ENCODE measurements around the gene SYDE1.

Gene SYDE1

DNA sequence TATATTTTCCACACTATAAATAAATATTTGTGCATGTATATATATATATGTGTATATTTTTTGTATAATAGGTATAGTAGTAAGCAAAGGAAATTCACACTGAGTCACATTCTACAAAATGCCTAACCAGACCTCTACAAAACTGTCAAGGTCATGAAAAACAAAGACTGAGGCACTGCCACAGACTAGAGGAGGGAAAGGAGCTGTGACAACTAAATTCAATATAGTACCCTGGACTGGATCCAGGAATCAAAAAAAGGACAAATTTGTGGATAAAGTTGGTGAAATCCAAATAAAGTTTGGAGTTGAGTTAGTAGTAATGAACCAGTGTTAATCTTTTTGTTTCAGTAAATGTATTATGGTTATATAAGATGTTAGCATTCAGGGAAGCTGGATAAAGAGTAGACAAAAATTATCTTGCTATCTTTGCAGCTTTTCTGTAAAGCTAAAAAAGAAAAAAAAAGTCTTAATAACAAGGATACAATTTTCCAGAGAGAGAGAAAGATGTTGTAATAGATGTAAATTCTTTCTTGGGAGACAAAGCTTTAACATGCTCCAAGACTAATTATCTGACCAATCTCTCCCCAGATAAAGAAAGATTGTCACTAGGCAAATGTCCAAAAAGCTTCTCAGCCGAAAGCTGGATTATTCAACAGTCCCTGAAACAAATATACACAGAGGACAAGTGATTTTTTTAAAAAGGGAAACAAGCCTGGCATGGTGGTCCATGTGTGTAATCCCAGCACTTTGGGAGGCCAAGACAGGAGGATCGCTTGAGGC is 19.1 kb downstream of the SYDE1 start:
- no peak for DNase-seq (ENCODE audit: low read depth, low spot score)
- H3K9ac ChIP-seq (ENCODE audit: insufficient read length, low read depth), result peak overlapping the region; percentile 59
- no peaks in the 10 kb centered on the region for H3K9me3 ChIP-seq (ENCODE audit: insufficient read depth, low read length)
- peak overlapping the region; percentile 76 for H3K4me3 ChIP-seq (ENCODE audit: insufficient read length, low read depth)
- TF ChIP-seq SUZ12 (IDR thresholded peaks at IDR 0.05; ENCODE audit: extremely low read depth, insufficient read depth, insufficient read length) (no peak), YY1 (IDR thresholded peaks at IDR 0.05; ENCODE audit: insufficient read depth, insufficient read length) (no peak)
- H3K27me3 ChIP-seq (ENCODE audit: insufficient read depth, insufficient read length), result no peaks in the 10 kb centered on the region
- peaks cover 23% of the 10 kb centered on the region for H3K36me3 ChIP-seq (ENCODE audit: insufficient read depth, insufficient read length, low read length)
- peaks cover 8% of the 10 kb centered on the region for H3K4me1 ChIP-seq (ENCODE audit: insufficient read depth, insufficient read length)

DNA sequence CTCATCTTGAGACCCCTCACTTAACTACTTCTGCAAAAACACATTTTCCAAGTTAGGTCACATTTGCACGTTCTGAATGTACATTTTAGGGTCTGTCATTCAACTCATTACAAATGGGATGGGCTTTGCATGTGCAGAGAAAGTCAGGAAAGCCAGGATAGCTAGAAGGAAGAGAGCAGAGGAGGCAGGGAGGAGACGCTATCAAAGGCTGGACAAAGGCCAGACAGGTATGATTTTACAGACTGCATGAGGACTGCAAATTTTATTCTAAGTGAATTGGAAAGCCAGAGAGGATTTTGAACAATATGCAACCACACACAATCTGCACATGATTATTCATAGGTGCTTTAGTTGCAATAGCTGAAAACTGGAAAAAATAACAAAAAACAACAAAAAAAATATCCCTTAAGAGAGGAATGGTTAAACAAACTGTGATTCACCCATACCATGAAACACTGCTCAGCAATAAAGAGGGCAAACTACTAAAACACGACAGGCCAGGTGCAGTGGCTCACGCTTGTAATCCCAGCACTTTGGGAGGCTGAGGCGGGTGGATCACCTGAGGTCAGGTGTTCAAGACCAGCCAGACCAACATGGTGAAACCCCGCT is 21.1 kb downstream of the SYDE1 start:
- Histone ChIP-seq H3K4me3 (ENCODE audit: insufficient read length, low read depth) (no peak overlapping the region), H3K27me3 (ENCODE audit: insufficient read depth, insufficient read length) (no peaks in the 10 kb centered on the region), H3K4me1 (ENCODE audit: insufficient read depth, insufficient read length) (peaks cover 8% of the 10 kb centered on the region), H3K9me3 (ENCODE audit: insufficient read depth, low read length) (no peaks in the 10 kb centered on the region), H3K36me3 (ENCODE audit: insufficient read depth, insufficient read length, low read length) (peaks cover 8% of the 10 kb centered on the region), H3K9ac (ENCODE audit: insufficient read length, low read depth) (no peak overlapping the region)
- no peak for DNase-seq (ENCODE audit: low read depth, low spot score)
- TF ChIP-seq YY1 (IDR thresholded peaks at IDR 0.05; ENCODE audit: insufficient read depth, insufficient read length), result no peak
- TF ChIP-seq SUZ12 (IDR thresholded peaks at IDR 0.05; ENCODE audit: extremely low read depth, insufficient read depth, insufficient read length), result no peak
- TF ChIP-seq ZNF274 (IDR thresholded peaks at IDR 0.05; ENCODE audit: low read depth, low read length), result no peak

DNA sequence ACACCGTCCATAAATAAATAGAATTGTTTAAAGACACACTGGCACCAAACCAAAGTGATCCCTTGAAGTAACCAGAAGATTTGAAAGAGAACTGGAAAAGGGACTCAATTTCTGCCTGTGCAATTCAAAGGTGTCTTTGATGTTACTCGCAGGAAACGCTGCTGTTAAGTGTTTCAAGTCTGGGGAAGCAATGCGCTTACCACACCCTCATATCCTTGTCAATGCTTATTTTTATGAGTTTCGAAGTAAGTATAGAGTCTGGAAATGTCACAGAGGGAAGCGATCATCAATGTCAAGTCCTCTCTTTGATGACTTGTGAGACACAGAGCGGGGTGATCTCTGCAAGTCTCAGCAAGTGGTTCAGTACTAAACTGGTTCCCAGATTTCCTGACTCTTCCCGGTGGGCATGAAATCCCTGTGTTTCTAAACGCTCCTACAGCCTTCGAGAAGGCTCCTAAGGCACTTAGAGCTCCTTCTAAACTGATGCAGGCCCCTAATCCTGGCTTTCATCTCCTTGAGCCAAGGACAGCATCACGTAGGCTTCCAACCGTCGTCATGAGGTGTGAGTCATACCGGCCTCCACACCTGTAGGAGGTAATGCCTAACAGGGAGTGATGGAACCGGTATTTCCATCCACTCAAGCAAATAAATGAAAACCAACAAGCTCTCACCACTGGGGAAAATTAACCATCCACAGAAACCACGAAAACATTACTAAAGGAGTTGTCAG is 22.8 kb downstream of the SYDE1 start:
- DNase-seq (ENCODE audit: low read depth, low spot score), result no peak
- TF ChIP-seq SUZ12 (IDR thresholded peaks at IDR 0.05; ENCODE audit: extremely low read depth, insufficient read depth, insufficient read length) (no peak), YY1 (IDR thresholded peaks at IDR 0.05; ENCODE audit: insufficient read depth, insufficient read length) (no peak), ZNF274 (IDR thresholded peaks at IDR 0.05; ENCODE audit: low read depth, low read length) (no peak)
- H3K9ac ChIP-seq (ENCODE audit: insufficient read length, low read depth), result no peak overlapping the region
- peaks cover 5% of the 10 kb centered on the region for H3K4me1 ChIP-seq (ENCODE audit: insufficient read depth, insufficient read length)
- no peaks in the 10 kb centered on the region for H3K36me3 ChIP-seq (ENCODE audit: insufficient read depth, insufficient read length, low read length)
- no peak overlapping the region for H3K4me3 ChIP-seq (ENCODE audit: insufficient read length, low read depth)
- no peaks in the 10 kb centered on the region for H3K9me3 ChIP-seq (ENCODE audit: insufficient read depth, low read length)
- H3K27me3 ChIP-seq (ENCODE audit: insufficient read depth, insufficient read length), result no peaks in the 10 kb centered on the region

DNA sequence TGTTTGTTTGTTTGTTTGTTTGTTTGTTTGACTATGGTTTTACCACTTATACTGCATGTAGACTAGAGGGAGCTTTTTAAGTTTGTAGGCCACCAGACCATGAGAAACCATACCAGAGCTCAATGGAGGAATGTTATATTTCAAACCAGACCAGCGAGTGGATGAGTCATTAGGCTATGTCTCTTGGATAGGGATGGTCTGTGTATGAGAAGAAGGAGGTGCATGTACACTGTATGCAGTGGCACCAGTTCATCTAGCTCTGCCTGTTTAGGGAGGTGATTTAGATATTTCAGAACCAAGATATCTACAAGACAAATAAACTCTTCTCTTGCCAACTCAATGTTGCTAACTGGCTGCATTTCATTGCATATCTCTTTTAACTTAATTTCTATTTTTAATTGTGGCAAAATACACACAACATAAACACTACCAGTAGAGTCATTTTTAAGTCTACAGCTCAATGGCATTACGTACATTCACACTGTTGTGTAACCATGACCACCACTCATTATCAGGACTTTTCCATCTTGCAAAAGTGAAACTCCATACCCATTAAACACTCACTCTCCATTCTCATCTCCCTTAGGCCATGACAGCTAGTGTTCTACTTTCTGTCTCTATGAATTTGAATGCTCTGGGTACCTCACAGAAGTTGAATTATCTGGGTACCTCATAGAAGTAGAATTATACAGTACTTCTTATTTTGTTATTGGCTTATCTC is 29.2 kb downstream of the SYDE1 start:
- no peak for DNase-seq (ENCODE audit: low read depth, low spot score)
- Histone ChIP-seq H3K4me3 (ENCODE audit: insufficient read length, low read depth) (no peak overlapping the region), H3K9ac (ENCODE audit: insufficient read length, low read depth) (no peak overlapping the region), H3K36me3 (ENCODE audit: insufficient read depth, insufficient read length, low read length) (no peaks in the 10 kb centered on the region), H3K4me1 (ENCODE audit: insufficient read depth, insufficient read length) (no peaks in the 10 kb centered on the region), H3K27me3 (ENCODE audit: insufficient read depth, insufficient read length) (no peaks in the 10 kb centered on the region), H3K9me3 (ENCODE audit: insufficient read depth, low read length) (peaks cover 11% of the 10 kb centered on the region; the same call in 1 of the 2 replicates)
- TF ChIP-seq SUZ12 (IDR thresholded peaks at IDR 0.05; ENCODE audit: extremely low read depth, insufficient read depth, insufficient read length), result no peak

DNA sequence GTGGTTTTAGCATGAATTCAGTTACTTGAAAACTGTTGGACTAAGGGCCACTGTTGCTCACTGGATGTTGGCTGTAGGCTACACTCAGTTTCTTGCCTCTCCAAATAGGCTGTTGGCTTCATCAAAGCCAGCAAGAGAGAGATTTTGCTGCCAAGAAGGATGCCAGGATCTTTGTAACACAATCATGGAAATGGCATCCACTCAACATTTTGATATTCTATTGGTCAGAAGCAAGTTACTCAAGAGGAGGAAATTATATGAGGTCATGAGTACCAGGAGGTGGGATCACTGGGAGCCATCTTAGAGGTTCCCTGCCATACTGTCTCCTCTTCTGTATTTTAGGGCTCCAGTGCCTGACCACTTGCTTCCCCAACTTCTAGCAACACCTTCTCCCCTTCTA is 30.6 kb downstream of the SYDE1 start:
- peaks cover 11% of the 10 kb centered on the region; the same call in 1 of the 2 replicates for H3K9me3 ChIP-seq (ENCODE audit: insufficient read depth, low read length)
- H3K4me1 ChIP-seq (ENCODE audit: insufficient read depth, insufficient read length), result no peaks in the 10 kb centered on the region
- H3K27me3 ChIP-seq (ENCODE audit: insufficient read depth, insufficient read length), result no peaks in the 10 kb centered on the region
- no peak overlapping the region for H3K9ac ChIP-seq (ENCODE audit: insufficient read length, low read depth)
- H3K4me3 ChIP-seq (ENCODE audit: insufficient read length, low read depth), result no peak overlapping the region
- no peak for DNase-seq (ENCODE audit: low read depth, low spot score)
- no peaks in the 10 kb centered on the region for H3K36me3 ChIP-seq (ENCODE audit: insufficient read depth, insufficient read length, low read length)
- TF ChIP-seq SUZ12 (IDR thresholded peaks at IDR 0.05; ENCODE audit: extremely low read depth, insufficient read depth, insufficient read length), result no peak

DNA sequence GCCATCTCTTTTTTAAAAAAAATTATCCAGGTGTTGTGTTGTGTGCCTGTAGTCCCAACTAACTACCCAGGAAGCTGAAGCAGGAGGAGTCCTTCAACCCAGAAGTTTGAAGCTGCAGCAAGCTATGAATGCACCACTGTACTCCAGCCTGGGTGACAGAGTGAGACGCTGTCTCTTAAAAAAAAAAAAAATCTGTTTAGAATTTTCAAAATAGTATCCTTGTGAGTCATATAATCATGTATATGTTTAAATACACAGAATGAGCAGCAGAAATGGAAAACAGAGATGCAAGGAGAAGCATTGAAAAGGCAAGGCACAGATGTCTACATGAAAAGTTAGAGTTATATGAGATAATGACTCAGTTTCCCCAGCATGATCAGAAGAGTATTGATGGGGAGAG is 31.2 kb downstream of the SYDE1 start:
- H3K27me3 ChIP-seq (ENCODE audit: insufficient read depth, insufficient read length), result no peaks in the 10 kb centered on the region
- no peak for TF ChIP-seq SUZ12 (IDR thresholded peaks at IDR 0.05; ENCODE audit: extremely low read depth, insufficient read depth, insufficient read length)
- no peak for TF ChIP-seq ZNF274 (IDR thresholded peaks at IDR 0.05; ENCODE audit: low read depth, low read length)
- no peak for TF ChIP-seq YY1 (IDR thresholded peaks at IDR 0.05; ENCODE audit: insufficient read depth, insufficient read length)
- H3K36me3 ChIP-seq (ENCODE audit: insufficient read depth, insufficient read length, low read length), result no peaks in the 10 kb centered on the region
- no peak overlapping the region for H3K9ac ChIP-seq (ENCODE audit: insufficient read length, low read depth)
- no peak overlapping the region for H3K4me3 ChIP-seq (ENCODE audit: insufficient read length, low read depth)
- H3K4me1 ChIP-seq (ENCODE audit: insufficient read depth, insufficient read length), result no peaks in the 10 kb centered on the region
- H3K9me3 ChIP-seq (ENCODE audit: insufficient read depth, low read length), result peaks cover 15% of the 10 kb centered on the region; the same call in 1 of the 2 replicates
- DNase-seq (ENCODE audit: low read depth, low spot score), result no peak

DNA sequence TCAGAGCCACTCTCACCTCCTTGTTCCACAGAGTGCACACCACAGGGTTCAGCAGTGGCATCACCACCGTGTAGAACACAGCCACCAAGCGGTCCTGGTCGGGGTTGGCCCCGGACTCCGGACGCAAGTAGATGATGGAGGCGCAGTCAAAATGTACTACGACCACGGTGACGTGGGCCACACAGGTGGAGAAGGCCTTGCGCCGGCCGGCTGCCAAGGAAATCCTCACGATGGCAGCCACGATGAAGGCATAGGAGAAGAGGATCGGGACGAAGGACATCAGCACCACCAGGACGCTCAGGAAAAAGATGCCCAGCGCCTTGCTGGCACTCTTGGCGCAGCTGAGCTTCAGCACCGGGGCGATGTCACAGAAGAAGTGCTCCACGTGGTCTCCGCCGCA is 33.9 kb downstream of the SYDE1 start:
- Histone ChIP-seq H3K27me3 (ENCODE audit: insufficient read depth, insufficient read length) (no peaks in the 10 kb centered on the region), H3K9me3 (ENCODE audit: insufficient read depth, low read length) (peaks cover 38% of the 10 kb centered on the region), H3K36me3 (ENCODE audit: insufficient read depth, insufficient read length, low read length) (no peaks in the 10 kb centered on the region), H3K9ac (ENCODE audit: insufficient read length, low read depth) (no peak overlapping the region), H3K4me3 (ENCODE audit: insufficient read length, low read depth) (no peak overlapping the region), H3K4me1 (ENCODE audit: insufficient read depth, insufficient read length) (no peaks in the 10 kb centered on the region)
- TF ChIP-seq ZNF274 (IDR thresholded peaks at IDR 0.05; ENCODE audit: low read depth, low read length), result no peak
- no peak for TF ChIP-seq SUZ12 (IDR thresholded peaks at IDR 0.05; ENCODE audit: extremely low read depth, insufficient read depth, insufficient read length)
- TF ChIP-seq YY1 (IDR thresholded peaks at IDR 0.05; ENCODE audit: insufficient read depth, insufficient read length), result no peak
- no peak for DNase-seq (ENCODE audit: low read depth, low spot score)

Data from NT2/D1 (cell line).